GM19467 (cell line): ENCODE measurements around the gene PCDHGA8.
"Not testable (repeated sequence)": the region's sequence is repeated elsewhere in the genome, so short reads cannot be mapped to it uniquely, and the experiment has no call there.

Experiments used
- ATAC-seq: cut with Tn5 transposase; IDR thresholded peaks from one replicate; pipeline ENCODE4 v1.9.1; 2021; ENCODE audit warnings: mild to moderate bottlenecking, moderate library complexity; ENCODE audit not compliant: unreplicated experiment

PCDHGA8 gene

DNA sequence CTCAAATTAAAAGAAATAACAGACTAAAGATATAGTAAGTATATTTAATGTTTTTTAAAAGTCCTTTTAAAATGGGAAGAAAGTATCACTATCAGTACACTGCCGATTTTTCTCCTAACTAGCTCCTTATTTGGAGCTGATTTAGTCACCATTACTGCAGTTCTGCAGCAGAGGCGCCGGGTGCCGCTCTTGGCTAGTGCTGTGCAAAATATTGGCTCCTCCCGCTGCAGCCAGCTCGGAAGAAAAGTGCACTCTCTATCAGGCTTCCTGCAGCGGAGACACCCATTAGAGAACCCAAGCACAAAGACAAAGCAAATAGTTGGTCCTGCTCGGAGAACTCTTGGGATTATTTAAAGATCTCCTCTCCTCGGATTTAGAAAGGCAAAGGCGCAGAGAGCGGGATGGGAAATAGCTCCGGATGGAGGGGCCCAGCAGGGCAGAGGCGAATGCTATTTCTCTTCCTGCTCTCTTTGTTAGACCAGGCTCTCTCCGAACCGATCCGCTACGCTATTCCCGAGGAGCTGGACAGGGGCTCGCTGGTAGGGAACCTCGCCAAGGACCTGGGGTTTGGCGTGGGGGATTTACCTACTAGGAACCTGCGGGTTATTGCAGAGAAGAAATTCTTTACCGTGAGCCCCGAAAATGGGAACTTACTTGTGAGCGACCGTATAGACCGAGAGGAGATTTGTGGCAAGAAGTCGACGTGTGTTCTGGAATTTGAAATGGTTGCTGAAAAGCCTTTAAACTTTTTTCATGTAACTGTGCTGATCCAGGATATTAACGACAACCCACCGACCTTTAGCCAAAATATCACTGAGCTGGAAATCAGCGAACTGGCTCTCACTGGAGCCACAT, 22.2 kb upstream of the PCDHGA8 start, which contains the start of gene PCDHGB3:
PCDHGB3 (plus strand) TSS at position 249 of the 855 bp plus-strand sequence; CDS start at position 402, 153 bp downstream.
- ATAC-seq, result peak; percentile 58

DNA sequence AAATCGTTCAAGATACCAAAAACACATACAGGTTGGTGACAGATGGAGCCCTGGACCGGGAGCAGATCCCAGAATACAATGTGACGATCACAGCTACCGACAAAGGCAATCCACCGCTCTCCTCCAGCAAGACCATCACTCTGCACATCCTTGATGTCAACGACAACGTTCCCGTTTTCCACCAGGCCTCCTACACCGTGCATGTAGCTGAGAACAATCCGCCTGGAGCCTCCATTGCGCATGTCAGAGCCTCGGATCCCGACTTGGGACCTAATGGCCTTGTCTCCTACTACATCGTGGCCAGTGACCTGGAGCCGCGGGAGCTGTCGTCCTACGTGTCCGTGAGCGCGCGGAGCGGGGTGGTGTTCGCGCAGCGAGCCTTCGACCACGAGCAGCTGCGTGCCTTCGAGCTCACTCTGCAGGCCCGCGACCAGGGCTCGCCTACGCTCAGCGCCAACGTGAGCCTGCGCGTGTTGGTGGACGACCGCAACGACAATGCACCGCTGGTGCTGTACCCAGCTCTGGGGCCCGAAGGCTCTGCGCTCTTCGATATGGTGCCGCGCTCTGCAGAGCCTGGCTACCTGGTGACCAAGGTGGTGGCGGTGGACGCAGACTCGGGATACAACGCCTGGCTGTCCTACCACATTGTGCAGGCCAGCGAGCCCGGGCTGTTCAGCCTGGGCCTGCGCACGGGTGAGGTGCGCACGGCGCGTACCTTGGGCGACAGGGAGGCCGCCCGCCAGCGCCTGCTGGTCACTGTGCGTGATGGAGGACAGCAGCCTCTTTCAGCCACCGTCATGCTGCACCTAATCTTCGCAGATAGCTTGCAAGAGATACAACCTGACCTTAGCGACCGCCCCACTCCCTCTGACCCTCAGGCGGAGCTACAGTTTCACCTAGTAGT, 20.6 kb upstream of the PCDHGA8 start:
- ATAC-seq, result no peak

DNA sequence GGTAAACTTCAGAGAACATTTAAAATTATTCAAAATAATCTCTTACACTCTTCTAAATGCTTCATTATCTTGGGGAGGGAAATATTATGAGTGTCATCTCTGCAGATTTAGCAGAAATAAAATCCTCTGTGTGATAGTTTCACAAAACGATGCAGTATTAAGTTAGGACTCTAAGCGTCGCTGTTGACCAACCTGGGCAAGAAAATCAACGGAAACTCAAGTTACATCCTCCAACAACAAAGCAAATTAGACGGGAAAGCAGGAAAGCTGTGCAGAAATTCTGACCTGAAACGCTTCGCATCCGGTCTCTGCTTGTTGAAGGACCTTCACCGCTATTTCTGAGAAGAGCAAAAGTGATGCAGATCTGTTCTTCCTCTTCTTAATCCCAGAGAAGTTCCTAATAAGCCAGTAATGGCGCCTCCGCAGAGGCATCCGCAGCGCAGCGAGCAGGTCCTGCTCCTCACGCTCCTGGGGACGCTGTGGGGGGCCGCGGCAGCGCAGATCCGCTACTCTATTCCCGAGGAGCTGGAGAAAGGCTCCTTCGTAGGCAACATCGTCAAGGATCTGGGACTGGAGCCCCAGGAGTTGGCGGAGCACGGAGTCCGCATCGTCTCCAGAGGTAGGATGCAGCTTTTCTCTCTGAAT, 18.6 kb upstream of the PCDHGA8 start, which contains the start of gene PCDHGA6:
PCDHGA6 (plus strand) TSS at position 219 of the 645 bp plus-strand sequence; CDS start at position 412, 193 bp downstream.
- ATAC-seq, result no peak

DNA sequence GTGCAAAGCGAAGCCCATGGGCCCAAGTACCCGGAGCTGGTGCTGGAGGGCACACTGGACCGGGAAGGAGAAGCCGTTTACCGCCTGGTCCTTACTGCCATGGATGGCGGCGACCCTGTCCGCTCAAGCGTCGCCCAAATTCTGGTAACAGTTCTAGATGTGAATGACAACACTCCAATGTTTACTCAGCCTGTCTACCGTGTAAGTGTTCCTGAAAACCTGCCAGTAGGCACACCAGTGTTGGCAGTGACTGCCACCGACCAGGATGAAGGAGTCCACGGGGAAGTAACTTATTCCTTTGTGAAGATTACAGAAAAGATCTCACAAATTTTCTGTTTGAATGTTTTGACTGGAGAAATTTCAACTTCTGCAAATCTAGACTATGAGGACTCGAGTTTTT, 17.8 kb upstream of the PCDHGA8 start:
- ATAC-seq, result no peak

DNA sequence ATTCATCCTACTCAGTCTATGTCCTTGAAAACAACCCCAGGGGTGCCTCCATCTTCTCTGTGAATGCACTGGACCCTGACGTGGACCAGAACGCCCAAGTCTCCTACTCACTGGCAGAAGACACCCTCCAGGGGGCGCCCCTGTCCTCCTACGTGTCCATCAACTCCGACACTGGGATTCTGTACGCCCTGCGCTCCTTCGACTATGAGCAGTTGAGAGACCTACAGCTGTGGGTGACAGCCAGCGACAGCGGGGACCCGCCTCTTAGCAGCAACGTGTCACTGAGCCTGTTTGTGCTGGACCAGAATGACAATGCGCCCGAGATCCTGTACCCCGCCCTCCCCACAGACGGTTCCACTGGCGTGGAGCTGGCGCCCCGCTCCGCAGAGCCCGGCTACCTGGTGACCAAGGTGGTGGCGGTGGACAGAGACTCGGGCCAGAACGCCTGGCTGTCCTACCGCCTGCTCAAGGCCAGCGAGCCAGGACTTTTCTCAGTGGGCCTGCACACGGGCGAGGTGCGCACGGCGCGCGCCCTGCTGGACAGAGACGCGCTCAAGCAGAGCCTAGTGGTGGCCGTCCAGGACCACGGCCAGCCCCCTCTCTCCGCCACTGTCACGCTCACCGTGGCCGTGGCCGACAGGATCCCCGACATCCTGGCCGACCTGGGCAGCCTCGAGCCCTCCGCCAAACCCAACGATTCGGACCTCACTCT, 16.8 kb upstream of the PCDHGA8 start:
- ATAC-seq, result not testable (repeated sequence)

- no peak for ATAC-seq
These were observed 9.8 kb upstream of the PCDHGA8 start, which contains the start of gene PCDHGA7 for GRCh38 chr5:141382469-141383294. PCDHGA7 (plus strand) TSS chr5:141382742; CDS start chr5:141382900, 158 bp downstream.

DNA sequence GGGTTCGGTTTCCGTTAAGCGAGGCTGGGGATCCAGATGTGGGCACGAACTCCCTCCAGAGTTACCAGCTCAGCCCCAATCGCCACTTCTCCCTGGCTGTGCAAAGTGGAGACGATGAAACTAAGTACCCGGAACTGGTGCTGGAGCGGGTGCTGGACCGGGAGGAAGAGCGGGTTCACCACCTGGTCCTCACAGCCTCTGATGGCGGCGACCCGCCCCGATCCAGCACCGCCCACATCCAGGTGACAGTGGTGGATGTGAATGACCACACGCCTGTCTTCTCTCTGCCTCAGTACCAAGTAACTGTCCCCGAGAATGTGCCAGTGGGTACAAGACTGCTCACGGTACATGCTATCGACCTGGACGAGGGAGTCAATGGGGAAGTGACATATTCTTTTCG, 9.1 kb upstream of the PCDHGA8 start:
- no peak for ATAC-seq

GRCh38 chr5:141384471-141385267, 7.8 kb upstream of the PCDHGA8 start:
- no peak for ATAC-seq

GRCh38 chr5:141387557-141388311, 4.7 kb upstream of the PCDHGA8 start, which contains the start of gene PCDHGB4:
PCDHGB4 (plus strand) TSS chr5:141387698; CDS start chr5:141387885, 187 bp downstream.
- not testable (repeated sequence) for ATAC-seq

- ATAC-seq, result no peak
These were observed 3.8 kb upstream of the PCDHGA8 start for GRCh38 chr5:141388661-141389060.

- ATAC-seq, result no peak
These were observed 3.0 kb upstream of the PCDHGA8 start for GRCh38 chr5:141389153-141390042.

DNA sequence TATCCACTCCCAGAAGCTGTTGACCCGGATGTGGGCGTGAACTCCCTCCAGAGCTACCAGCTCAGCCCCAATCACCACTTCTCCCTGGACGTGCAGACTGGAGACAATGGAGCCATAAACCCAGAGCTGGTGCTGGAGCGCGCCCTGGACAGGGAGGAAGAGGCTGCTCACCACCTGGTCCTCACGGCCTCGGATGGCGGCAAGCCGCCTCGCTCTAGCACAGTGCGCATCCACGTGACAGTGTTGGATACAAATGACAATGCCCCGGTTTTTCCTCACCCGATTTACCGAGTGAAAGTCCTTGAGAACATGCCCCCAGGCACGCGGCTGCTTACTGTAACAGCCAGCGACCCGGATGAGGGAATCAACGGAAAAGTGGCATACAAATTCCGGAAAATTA, 834 bp downstream of the PCDHGA8 start:
- no peak for ATAC-seq

GRCh38 chr5:141394401-141395187, 2.2 kb downstream of the PCDHGA8 start:
- ATAC-seq, result not testable (repeated sequence)

DNA sequence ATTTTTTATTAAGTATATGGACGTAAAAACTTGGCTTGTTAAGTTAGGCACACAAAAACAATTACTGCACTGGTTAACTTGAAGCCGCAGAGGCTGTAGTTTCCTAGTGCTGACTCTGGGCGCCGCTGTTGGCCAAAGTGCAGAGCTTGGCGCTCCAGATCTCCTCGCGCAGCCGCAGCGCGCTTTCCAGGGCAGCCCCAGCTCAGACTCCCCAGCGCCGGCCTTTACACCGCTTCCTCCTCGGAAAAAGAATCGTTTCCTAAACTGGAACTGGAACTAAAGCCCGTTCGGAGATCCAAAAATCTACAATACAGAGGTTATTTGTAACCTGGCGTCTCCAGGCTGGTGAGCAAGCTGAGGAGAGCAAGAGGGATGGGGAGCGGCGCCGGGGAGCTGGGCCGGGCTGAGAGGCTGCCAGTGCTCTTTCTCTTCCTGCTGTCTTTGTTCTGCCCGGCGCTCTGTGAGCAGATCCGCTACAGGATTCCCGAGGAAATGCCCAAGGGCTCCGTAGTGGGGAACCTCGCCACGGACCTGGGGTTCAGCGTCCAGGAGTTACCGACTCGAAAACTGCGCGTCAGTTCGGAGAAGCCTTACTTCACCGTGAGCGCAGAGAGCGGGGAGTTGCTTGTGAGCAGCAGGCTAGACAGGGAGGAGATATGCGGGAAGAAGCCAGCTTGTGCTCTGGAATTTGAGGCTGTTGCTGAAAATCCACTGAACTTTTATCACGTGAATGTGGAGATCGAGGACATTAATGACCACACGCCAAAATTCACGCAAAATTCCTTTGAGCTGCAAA, 5.5 kb downstream of the PCDHGA8 start, which contains the start of gene PCDHGB5:
PCDHGB5 (plus strand) TSS at position 192 of the 796 bp plus-strand sequence; CDS start at position 373, 181 bp downstream.
- not testable (repeated sequence) for ATAC-seq

GRCh38 chr5:141398608-141399007, 6.2 kb downstream of the PCDHGA8 start:
- ATAC-seq, result no peak
